Cardiac muscle cell (in vitro differentiated cells and primary cell): ENCODE data around the gene DAZAP1. TPM values are rescaled to one million over a fixed set of nuclear protein-coding genes. Genes with fewer than 3 reads are reported as not detected.
A peak's percentile ranks its signal among the peaks of the same experiment; 100 is the strongest.
"Not testable (repeated sequence)": the region's sequence is repeated elsewhere in the genome, so short reads cannot be mapped to it uniquely, and the experiment has no call there.

ENCODE experiments used
- DNase-seq, 2 donors: peaks; one replicate each; pipeline versions ENCODE4 v3.0.0 to v3.0.0-alpha.2; 2010 to 2017; ENCODE audit warnings: low read depth in 1 of 2, low spot score in 1 of 2
- H3K27ac ChIP-seq: fragments of 200-600 bp; sonication (generic); 2 replicates; pipeline ENCODE4 v1.5.1; 2016
- H3K27me3 ChIP-seq: fragments of 200-600 bp; sonication (generic); 2 replicates; pipeline ENCODE4 v1.6.0; 2016; ENCODE audit warnings: control low read depth
- H3K36me3 ChIP-seq: fragments of 200-600 bp; sonication (generic); 2 replicates; pipeline ENCODE4 v1.5.1; 2016; ENCODE audit warnings: control low read depth
- H3K4me1 ChIP-seq: fragments of 200-600 bp; sonication (generic); 2 replicates; pipeline ENCODE4 v1.8.1; 2017; ENCODE audit warnings: low read depth, mild to moderate bottlenecking, mixed run types
- H3K4me3 ChIP-seq: fragments of 200-600 bp; sonication (generic); 2 replicates; pipeline ENCODE4 v1.5.1; 2016; ENCODE audit warnings: mild to moderate bottlenecking
- H3K9me3 ChIP-seq: fragments of 200-600 bp; sonication (generic); 2 replicates; pipeline ENCODE4 v1.5.1; 2017; ENCODE audit warnings: low read depth, mild to moderate bottlenecking, control low read depth
- polyA plus RNA-seq: library from polyadenylated mRNA; unstranded; fragments of >200 nt; fragmentation: Nextera tagmentation; extraction: Ambion mirVana; gene quantifications from 2 replicates; pipeline ENCODE4 v1.2.1, GENCODE V29; 2016
- total RNA-seq: library from RNA; depleted of rRNA; stranded (reverse); fragments of >200 nt; gene quantifications from 2 replicates; pipeline ENCODE4 v1.2.3, GENCODE V29; 2016
- TF ChIP-seq, protein P1 (sequence below): IDR thresholded peaks from 2 replicates; pipeline ENCODE4 v1.5.1; 2012; ENCODE audit warnings: low read depth, mild to moderate bottlenecking, low read length

The DAZAP1 gene
- total and polyA plus RNA-seq, 2 experiments from 2014 or later, result 43.0 to 112 TPM

DNA sequence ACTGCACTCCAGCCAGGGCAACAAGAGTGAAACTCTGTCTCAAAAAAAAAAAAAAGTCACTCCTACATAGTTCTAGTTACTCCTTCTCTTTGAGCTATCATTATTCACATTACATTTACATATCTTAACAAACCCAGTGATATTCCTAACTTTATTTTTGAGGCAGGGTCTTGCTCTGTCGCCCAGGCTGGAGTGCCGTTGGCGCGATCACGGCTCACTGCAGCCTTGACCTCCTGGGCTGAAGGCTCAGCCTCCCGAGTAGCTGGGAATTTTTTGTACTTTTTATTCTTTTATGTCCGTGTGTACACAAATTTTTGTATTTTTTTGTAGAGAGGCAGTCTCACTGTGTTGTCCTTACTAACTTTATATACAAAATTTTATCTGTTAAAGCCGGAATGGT is 30.2 kb downstream of the DAZAP1 start:
- no peak overlapping the region for H3K27ac ChIP-seq
- H3K36me3 ChIP-seq, result peaks cover 24% of the 10 kb centered on the region
- DNase-seq, result no peak

DNA sequence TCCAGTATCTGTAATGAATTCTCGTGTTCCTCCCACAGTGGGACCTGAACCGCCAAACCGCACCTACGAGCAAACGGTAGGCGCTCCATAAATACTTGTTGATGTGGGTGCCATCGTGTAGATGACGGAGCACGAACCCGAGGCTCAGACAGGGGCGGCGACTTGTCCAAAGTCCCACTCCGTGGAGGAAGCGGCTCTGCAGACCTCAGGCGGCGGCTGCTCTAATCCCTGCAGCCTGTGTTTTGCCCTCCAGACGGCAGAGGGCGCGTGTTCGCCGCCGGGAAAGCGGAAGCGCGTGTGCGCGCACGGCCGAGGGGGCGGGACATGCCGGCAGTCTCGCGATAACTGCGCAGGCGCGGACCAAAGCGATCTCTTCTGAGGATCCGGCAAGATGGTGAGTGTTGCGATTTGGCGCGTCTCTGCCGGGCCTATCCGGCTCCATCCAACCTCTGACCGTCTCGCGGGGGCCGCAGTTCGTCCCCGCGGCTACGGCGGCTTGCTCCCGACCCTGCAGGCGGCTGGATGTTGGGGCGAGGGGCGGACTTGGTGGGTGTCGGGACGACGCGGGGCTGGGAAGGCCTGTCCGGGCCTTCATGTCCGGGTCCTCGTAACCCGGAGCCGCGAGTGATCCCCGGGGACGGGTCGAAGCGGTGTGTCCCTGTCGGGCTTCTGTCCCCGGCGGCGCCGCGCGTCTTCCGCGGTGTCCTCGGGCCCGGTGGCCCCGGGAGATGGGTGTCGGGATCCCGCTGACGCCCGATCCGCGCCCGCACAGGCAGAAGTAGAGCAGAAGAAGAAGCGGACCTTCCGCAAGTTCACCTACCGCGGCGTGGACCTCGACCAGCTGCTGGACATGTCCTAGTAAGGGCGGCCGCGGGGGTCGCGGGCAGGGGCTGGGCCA is 30.9 kb downstream of the DAZAP1 start, which contains the start of gene RPS15:
RPS15 (plus strand) TSS at position 362 of the 898 bp plus-strand sequence; CDS start at position 392, 30 bp downstream.
- H3K27ac ChIP-seq, result peak within 1 kb of the TSS; percentile 94
- H3K36me3 ChIP-seq, result peaks cover 22% of the 10 kb centered on the region
- peak within 1 kb of the TSS; percentile 56 for H3K4me3 ChIP-seq
- TF ChIP-seq, protein P1, sequence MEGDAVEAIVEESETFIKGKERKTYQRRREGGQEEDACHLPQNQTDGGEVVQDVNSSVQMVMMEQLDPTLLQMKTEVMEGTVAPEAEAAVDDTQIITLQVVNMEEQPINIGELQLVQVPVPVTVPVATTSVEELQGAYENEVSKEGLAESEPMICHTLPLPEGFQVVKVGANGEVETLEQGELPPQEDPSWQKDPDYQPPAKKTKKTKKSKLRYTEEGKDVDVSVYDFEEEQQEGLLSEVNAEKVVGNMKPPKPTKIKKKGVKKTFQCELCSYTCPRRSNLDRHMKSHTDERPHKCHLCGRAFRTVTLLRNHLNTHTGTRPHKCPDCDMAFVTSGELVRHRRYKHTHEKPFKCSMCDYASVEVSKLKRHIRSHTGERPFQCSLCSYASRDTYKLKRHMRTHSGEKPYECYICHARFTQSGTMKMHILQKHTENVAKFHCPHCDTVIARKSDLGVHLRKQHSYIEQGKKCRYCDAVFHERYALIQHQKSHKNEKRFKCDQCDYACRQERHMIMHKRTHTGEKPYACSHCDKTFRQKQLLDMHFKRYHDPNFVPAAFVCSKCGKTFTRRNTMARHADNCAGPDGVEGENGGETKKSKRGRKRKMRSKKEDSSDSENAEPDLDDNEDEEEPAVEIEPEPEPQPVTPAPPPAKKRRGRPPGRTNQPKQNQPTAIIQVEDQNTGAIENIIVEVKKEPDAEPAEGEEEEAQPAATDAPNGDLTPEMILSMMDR, result peak; percentile 90
- H3K27me3 ChIP-seq, result no peaks in the 10 kb centered on the region
- DNase-seq, result peak; percentile 95 to 97
- H3K4me1 ChIP-seq, result peaks cover 4% of the 10 kb centered on the region
- H3K9me3 ChIP-seq, result no peaks in the 10 kb centered on the region

More for the DNA sequence above, 30.2 kb downstream of the DAZAP1 start:
- Histone ChIP-seq H3K4me1 (peaks cover 4% of the 10 kb centered on the region), H3K27me3 (no peaks in the 10 kb centered on the region), H3K4me3 (no peak overlapping the region), H3K9me3 (no peaks in the 10 kb centered on the region)
- TF ChIP-seq, protein P1, result no peak

DNA sequence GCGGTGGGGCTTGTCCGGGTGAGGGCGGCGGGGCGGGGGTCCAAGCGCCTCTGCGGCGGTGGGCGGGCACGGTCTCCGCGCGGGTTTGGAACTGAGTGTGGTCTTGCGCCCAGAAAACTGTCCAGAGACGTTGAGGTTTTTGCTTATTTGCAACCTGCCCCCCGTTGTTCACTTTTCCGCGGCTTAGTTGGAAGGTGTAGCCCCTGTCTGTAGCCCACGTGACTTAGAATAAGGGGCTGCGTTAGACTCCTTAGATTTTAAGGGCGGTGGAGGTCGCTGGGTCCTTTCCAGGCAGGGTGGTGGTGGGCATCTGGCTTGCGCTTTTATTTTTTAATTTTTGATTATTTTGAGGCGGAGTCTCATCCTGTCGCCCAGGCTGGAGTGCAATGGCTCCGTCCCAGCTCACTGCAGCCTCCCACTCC is 31.6 kb downstream of the DAZAP1 start:
- TF ChIP-seq, protein P1, result no peak
- H3K27ac ChIP-seq, result peak overlapping the region; percentile 94
- H3K4me3 ChIP-seq, result peak overlapping the region; percentile 56
- no peaks in the 10 kb centered on the region for H3K27me3 ChIP-seq
- no peaks in the 10 kb centered on the region for H3K9me3 ChIP-seq
- no peak for DNase-seq
- peaks cover 4% of the 10 kb centered on the region for H3K4me1 ChIP-seq
- peaks cover 22% of the 10 kb centered on the region for H3K36me3 ChIP-seq

DNA sequence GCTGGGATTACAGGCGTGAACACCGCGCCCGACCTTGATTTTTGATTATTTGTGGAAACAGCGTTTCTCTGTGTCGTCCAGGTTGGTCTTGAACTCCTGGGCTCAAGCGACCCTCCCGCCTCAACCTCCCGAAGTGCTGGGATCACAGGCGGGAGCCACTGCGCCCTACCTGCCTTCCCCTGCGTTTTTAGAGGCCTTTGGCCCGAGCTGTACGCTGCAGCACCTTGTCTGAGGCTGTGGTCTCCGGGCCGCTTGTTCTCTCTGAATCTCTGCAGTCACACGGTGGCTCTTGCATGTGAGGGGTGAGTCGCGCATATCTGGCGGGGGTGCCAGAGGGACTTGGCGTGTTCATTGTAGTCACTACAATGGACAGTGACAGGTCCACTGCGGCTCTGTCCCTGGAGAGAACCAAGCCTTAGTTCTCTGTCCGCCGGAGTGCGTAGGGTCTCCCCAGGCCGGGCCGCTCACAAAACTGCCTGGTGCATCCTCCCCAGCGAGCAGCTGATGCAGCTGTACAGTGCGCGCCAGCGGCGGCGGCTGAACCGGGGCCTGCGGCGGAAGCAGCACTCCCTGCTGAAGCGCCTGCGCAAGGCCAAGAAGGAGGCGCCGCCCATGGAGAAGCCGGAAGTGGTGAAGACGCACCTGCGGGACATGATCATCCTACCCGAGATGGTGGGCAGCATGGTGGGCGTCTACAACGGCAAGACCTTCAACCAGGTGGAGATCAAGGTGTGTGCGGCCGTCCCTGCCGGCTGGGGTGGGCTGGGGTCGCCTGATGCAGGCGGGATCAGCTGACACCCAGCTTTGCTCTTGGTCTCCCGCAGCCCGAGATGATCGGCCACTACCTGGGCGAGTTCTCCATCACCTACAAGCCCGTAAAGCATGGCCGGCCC is 32.4 kb downstream of the DAZAP1 start:
- H3K36me3 ChIP-seq, result peaks cover 22% of the 10 kb centered on the region
- not testable (repeated sequence) for H3K4me1 ChIP-seq, H3K27me3 ChIP-seq, DNase-seq, H3K27ac ChIP-seq, H3K9me3 ChIP-seq
- peak overlapping the region; percentile 56 for H3K4me3 ChIP-seq

DNA sequence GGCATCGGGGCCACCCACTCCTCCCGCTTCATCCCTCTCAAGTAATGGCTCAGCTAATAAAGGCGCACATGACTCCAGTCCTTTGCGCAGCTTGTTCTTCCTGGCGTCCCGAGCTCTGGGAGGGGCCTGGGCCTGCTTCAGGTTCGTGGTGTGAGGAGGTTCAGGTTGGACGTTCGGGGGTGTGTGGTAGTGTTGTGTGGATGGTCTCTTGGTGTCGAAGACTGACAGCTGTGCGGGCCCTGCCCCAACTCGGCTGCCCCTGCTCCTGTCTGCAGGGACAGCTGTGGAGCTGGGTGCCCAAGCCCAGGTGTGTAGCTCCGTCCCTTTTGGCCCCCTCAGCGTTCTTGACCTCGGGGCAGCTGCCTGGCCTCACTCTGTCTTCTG is 33.0 kb downstream of the DAZAP1 start:
- Histone ChIP-seq H3K4me3 (no peak overlapping the region), H3K27ac (no peak overlapping the region), H3K9me3 (no peaks in the 10 kb centered on the region), H3K4me1 (peaks cover 4% of the 10 kb centered on the region), H3K36me3 (peaks cover 22% of the 10 kb centered on the region), H3K27me3 (peaks cover 2% of the 10 kb centered on the region)
- no peak for DNase-seq
- TF ChIP-seq, protein P1, result no peak
